Fibroblast of peridontal ligament (primary cell): ENCODE measurements around the gene NPAS3.

Source experiments
- DNase-seq: peaks from one replicate; pipeline ENCODE4 v3.0.0-alpha.2; 2010; ENCODE audit errors: extremely low read depth

The NPAS3 gene

DNA sequence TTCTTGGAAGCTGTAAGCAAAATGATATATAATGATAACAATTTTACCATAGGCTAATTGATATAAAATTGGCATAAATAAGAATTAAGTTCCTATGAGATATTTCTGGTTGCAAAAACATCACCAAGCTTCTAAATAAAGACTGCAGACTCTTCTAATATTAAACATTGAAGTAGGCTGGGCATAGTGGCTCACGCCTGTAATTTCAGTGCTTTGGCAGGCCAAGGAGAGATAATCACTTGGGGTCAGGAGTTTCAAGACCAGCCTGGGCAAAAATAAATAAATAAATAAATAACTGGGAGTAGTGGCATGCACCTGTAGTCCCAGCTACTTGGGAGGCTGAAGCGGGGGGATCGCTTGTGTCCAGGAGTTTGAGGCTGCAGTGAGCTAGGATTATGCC, 71.8 kb downstream of the NPAS3 start:
- DNase-seq = no peak

DNA sequence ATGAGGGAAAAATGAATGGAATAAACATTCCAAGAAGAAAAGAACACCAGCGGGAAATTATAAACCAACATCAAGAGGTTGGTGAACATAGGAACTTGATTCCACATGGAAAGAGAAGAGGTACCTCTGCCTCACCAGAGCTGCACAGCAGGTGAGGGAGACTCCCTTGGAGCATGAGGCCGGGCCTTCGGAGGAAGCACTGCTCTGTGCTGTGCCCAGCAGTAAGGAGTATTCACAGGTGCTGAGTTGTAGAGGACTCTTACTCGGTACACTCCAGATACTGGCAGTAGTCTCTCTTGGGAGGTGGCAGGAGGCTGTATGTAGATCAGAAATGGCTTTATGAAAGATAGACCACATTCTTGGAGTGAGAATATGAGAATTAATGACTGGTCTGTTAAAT, 76.0 kb downstream of the NPAS3 start:
- no peak for DNase-seq

DNA sequence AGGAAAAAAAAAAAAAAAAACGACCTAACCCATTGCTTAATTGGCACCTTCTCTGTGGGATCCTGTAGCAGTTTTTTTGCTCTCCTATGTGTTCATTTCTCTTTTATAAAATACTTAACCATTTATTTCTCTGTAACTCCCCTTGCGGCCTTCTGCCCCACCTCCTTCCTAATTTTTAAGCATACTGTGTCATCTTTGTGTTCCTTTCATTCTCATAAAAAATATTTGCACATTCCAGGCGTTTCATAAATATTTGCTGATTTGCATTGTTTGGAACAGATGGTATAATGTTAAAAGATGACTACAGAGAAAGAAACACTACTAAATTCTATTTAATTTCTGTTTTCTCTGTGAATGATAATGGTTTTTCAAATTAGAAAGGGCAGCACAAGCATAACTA, 77.9 kb downstream of the NPAS3 start:
- DNase-seq = no peak

DNA sequence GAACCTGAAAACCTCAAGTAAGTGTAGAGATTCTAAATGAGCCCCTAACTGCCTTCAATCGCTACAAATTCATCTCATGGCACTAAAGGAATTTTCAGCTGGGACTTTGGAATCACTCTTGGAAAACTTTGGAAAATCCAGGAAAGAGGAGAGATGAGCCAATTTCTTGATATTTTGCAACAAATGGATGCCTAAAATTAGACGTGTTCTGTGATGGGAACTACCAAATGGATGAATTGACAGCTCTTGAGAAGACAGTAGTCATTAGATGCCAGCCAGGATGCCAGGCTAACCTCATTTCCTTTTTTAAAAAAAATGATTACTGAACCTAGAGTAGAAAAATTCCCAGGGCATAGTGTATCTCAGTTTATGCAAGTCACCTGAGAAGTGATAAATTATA, 78.3 kb downstream of the NPAS3 start:
- no peak for DNase-seq

DNA sequence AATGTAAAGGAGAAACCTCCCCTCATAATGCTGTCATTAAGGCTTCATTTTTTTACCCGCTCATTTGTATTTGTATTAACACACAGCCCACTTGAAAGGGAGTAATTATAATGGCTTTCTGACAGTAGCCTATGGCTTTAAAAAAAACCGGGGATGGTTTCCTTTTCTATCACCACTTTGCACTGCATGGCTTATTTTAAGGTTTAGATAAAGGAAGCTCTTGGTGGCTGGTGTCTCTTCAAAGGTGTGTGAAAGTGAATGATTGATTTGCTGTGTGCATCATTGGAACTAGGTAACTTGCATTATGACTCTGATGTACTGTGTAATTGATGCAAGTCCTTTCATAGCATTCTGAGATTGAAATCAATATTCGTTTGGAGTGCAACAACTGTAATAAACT, 80.7 kb downstream of the NPAS3 start:
- no peak for DNase-seq

GRCh38 chr14:33026850-33027430, 88.3 kb downstream of the NPAS3 start:
- peak; percentile 56 for DNase-seq

DNA sequence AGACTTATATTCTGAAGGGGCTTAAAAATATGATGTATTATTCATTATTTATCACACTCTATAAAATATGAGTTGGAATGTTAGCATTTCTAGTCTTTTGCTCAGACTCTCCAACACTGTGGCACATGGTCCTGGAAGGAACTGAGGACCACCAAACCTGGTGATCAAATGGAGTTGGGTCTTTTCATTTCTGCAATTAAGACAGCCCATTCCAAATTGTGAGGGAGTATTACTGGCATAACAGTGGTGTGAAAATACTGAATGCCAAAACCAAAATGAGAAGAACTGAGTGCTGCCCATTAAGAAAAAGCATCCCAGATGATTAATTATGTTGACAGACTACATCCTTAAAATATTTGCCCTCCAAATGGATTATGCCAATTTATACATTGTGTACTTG, 90.8 kb downstream of the NPAS3 start:
- no peak for DNase-seq

GRCh38 chr14:33030386-33030785, 91.7 kb downstream of the NPAS3 start:
- no peak for DNase-seq

- peak; percentile 1 for DNase-seq
These were observed 96.9 kb downstream of the NPAS3 start for GRCh38 chr14:33035416-33036194.

- no peak for DNase-seq
These were observed 100.6 kb downstream of the NPAS3 start for GRCh38 chr14:33039311-33039710.

GRCh38 chr14:33040372-33041140, 101.9 kb downstream of the NPAS3 start:
- DNase-seq = no peak

DNA sequence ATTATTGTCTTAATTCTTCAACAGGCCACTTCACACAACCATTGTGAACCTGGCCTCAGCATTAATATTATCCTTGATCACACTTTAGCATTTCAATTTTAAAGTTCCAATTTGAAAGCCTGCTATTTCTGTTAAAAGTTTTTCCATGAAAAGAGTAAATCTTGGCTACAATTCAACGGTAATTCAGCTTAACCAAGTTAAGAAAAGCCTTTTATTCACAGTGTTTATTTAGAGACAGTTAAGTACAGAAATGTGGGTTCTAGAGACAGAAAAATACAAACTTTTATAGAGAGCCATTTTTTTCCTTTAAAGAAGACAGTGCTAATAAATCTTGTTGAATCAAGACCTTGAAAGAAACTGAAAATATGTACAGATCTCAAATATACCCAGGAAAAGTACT, 103.9 kb downstream of the NPAS3 start:
- DNase-seq = no peak

- DNase-seq = no peak
These were observed 107.1 kb downstream of the NPAS3 start for GRCh38 chr14:33045760-33046159.

GRCh38 chr14:33052943-33053342, 114.3 kb downstream of the NPAS3 start:
- no peak for DNase-seq

DNA sequence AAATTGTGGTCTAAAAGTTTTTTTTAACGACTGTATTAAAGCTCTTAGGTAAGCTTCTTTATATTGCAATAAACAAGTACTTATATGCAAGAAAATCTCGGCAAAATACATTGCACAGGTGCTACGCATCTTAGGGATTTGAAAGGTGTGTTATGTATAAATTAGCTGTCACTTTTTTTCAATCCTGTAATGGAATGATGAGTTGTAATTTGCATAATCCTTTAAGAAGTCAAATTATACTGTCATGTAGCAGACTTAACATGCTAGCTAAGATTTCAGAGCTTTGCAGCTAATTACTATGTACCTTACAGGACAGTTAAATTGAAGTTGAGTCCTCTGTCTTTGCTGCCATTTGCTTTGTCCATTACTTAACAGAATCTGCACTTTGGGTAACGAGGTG, 117.5 kb downstream of the NPAS3 start:
- no peak for DNase-seq

DNA sequence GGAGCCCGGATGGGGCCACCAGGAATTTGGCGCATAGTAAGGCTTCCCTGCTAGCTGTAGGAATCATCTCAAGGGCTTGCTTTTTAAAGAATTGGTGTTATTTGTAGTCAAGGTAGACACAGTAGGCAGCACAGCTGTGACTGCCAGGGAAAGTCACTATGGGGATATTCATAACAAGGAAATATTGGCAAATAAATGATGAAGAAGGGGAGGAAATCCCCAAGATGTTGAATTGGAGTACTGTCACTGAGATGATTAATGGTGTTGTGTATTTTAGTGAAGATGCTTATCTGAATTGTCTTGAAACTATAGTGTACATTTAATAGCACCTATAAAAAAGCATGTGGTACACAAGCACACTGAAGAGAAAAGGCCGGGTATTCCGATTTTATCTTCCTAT, 118.9 kb downstream of the NPAS3 start:
- DNase-seq = no peak

- DNase-seq = no peak
These were observed 123.1 kb downstream of the NPAS3 start for GRCh38 chr14:33061667-33062325.

DNA sequence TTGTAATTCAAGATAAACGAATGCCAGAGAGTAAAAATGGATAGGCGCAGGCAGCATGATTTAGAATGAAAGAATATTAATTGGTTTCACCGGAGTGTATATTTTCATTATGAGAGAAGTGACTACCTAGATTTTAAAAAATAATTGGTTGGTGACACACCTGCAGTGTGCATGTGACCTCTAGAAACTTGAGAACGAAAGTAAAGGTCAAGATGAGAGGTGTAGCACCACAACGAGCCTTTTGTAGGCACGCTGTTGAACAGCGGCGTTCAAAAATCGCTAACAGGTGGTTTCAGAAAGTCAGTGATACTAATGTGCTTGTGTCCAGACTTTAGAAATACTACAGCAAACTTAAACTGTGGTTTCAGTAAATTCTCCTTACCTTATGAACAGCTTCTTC, 123.8 kb downstream of the NPAS3 start:
- DNase-seq = no peak

GRCh38 chr14:33062881-33063280, 124.2 kb downstream of the NPAS3 start:
- peak; percentile 4 for DNase-seq

DNA sequence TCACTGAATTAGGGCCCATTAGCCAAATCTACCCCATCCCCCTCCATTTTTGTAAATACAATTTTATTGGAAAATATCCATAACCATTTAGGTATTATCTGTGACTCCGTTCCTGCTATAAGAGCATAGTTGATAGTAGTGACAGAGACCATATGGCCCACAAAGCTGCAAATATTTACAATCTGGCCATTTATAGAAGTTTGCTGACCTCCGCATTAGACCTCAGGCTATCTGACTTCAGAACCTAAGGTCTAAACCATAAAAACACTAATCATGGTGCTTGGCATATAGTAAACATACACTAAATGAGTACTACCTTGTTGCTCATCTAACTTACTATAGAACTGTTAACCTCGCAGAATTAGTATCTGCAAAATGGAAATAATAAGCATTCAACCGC, 124.8 kb downstream of the NPAS3 start:
- DNase-seq = no peak

- no peak for DNase-seq
These were observed 127.0 kb downstream of the NPAS3 start for GRCh38 chr14:33065634-33066033.

DNA sequence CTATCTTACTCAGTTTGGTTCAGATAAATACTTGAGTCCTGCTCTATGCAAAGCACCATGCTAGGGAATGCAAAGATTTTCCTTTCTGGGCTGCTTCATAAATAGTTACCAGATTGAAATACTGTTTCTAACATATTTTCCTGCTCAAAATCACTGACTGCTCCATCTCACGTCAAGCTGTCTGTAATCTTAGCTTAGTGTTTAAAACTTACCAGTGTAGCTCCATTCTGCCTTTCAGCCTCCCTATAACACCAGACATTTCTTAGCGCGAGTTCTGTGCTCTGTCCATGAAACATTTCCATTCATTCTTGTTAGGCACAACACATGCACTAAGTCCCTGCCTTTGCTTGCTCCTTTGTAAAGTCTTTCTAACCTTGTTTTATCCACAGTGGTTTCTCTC, 129.4 kb downstream of the NPAS3 start:
- no peak for DNase-seq
